Measurements from ENCODE around the gene CHST8. TPM values are rescaled to one million over a fixed set of nuclear protein-coding genes. Genes with fewer than 3 reads are reported as not detected.
"Not testable (repeated sequence)": the region's sequence is repeated elsewhere in the genome, so short reads cannot be mapped to it uniquely, and the experiment has no call there.

The CHST8 gene
- total RNA-seq, 1 donor from 2014 or later = not detected

DNA sequence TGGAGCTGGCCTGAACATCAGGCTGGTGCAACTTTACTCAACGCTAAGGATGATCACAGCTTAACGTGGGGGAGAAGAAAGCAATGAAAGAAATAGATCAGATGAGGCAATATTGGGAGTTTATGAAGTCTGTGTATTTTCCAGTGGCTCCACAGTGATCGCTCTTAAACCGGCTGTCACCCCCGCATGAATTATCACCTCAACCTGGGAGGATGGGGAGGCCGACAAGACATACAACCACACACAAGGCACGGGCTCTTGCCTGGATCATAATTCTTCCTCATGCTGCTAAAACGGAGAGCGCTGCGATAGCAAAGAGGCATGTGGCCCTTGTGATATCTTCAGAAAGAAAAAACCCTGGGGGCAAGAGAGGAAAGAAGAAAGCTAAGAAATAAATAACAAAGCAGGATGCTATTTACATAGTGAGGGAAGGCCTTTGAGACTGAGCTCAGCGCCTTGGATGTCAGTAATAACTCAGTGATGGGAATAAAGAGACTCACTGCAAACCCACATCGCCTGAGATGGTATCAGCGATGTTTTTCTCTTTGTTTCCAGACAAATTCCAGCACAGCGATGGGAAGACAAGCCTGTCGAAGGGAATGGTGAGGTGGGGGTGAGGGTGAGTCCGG, 19.1 kb upstream of the CHST8 start:
- no peak overlapping the region for H3K27ac Mint-ChIP-seq (ENCODE audit: unreplicated experiment)
- H3K27me3 Mint-ChIP-seq (ENCODE audit: low read depth, unreplicated experiment) = peaks cover 18% of the 10 kb centered on the region
- Histone ChIP-seq H3K9ac (ENCODE audit: low read length) (no peak overlapping the region), H3K27me3 (ENCODE audit: insufficient read depth, low read length) (no peaks in the 10 kb centered on the region), H3K4me1 (ENCODE audit: insufficient read depth, low read length) (no peaks in the 10 kb centered on the region), H4K20me1 (ENCODE audit: insufficient read depth, low read length) (no peaks in the 10 kb centered on the region), H3K36me3 (ENCODE audit: insufficient read depth, low read length) (no peaks in the 10 kb centered on the region), H3K4me3 (ENCODE audit: insufficient read depth, low read depth, low read length) (no peak overlapping the region), H3K4me2 (ENCODE audit: low read length) (no peak overlapping the region), H3K9me3 (ENCODE audit: insufficient read depth, low read depth, low read length) (peaks cover 12% of the 10 kb centered on the region), H3K27ac (ENCODE audit: low read depth, low read length) (no peak overlapping the region), H2AFZ (ENCODE audit: low read depth, low read length) (no peak overlapping the region), H3K79me2 (ENCODE audit: insufficient read depth, low read length) (no peaks in the 10 kb centered on the region)
- peaks cover 3% of the 10 kb centered on the region for H3K4me1 Mint-ChIP-seq (ENCODE audit: low read depth, unreplicated experiment)
- TF ChIP-seq EZH2 (IDR thresholded peaks at IDR 0.05; ENCODE audit: insufficient read depth, low read length) = no peak
- TF ChIP-seq CTCF (IDR thresholded peaks at IDR 0.05; ENCODE audit: insufficient read depth, low read depth, low read length) = no peak
- H3K9me3 Mint-ChIP-seq (ENCODE audit: unreplicated experiment) = peaks cover 12% of the 10 kb centered on the region
- FAIRE-seq (no peak), DNase-seq (ENCODE audit: low read depth) (no peak)
- H3K36me3 Mint-ChIP-seq (ENCODE audit: low read depth, unreplicated experiment) = no peaks in the 10 kb centered on the region
- H3K4me3 Mint-ChIP-seq (ENCODE audit: unreplicated experiment) = no peak overlapping the region

DNA sequence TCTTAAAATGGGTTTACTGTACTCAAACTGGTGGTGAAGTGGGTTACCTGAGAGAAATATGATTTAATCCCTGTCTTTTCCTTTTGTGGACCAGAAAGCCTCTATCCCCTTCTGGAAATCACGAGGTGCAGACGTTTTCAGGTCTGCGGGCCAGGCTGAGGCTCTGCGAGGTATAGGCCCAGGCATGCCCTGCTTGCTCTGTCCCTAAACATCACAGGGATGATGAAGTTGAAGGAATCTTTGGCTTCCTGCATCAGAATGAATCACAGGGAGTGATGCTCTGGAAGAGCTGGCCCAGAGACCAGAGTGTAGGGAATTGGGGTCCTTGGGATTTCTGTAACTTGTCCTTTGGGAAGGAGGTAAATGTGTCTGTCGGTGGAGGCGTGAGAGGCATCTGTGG, 18.4 kb upstream of the CHST8 start:
- no peak overlapping the region for H3K9ac ChIP-seq (ENCODE audit: low read length)
- no peak overlapping the region for H3K4me3 Mint-ChIP-seq (ENCODE audit: unreplicated experiment)
- H3K27ac ChIP-seq (ENCODE audit: low read depth, low read length) = no peak overlapping the region
- no peaks in the 10 kb centered on the region for H3K4me1 ChIP-seq (ENCODE audit: insufficient read depth, low read length)
- no peak overlapping the region for H3K27ac Mint-ChIP-seq (ENCODE audit: unreplicated experiment)
- no peak for TF ChIP-seq EZH2 (IDR thresholded peaks at IDR 0.05; ENCODE audit: insufficient read depth, low read length)
- no peak for TF ChIP-seq CTCF (IDR thresholded peaks at IDR 0.05; ENCODE audit: insufficient read depth, low read depth, low read length)
- H3K4me2 ChIP-seq (ENCODE audit: low read length) = no peak overlapping the region
- no peak overlapping the region for H3K4me3 ChIP-seq (ENCODE audit: insufficient read depth, low read depth, low read length)
- H3K27me3 ChIP-seq (ENCODE audit: insufficient read depth, low read length) = no peaks in the 10 kb centered on the region
- no peak overlapping the region for H2AFZ ChIP-seq (ENCODE audit: low read depth, low read length)
- no peaks in the 10 kb centered on the region for H4K20me1 ChIP-seq (ENCODE audit: insufficient read depth, low read length)
- H3K36me3 ChIP-seq (ENCODE audit: insufficient read depth, low read length) = no peaks in the 10 kb centered on the region
- H3K27me3 Mint-ChIP-seq (ENCODE audit: low read depth, unreplicated experiment) = peaks cover 18% of the 10 kb centered on the region
- no peaks in the 10 kb centered on the region for H3K36me3 Mint-ChIP-seq (ENCODE audit: low read depth, unreplicated experiment)
- no peaks in the 10 kb centered on the region for H3K79me2 ChIP-seq (ENCODE audit: insufficient read depth, low read length)
- DNase-seq (ENCODE audit: low read depth) (no peak), FAIRE-seq (no peak)
- peaks cover 12% of the 10 kb centered on the region for H3K9me3 ChIP-seq (ENCODE audit: insufficient read depth, low read depth, low read length)
- peaks cover 3% of the 10 kb centered on the region for H3K4me1 Mint-ChIP-seq (ENCODE audit: low read depth, unreplicated experiment)
- H3K9me3 Mint-ChIP-seq (ENCODE audit: unreplicated experiment) = peaks cover 12% of the 10 kb centered on the region

DNA sequence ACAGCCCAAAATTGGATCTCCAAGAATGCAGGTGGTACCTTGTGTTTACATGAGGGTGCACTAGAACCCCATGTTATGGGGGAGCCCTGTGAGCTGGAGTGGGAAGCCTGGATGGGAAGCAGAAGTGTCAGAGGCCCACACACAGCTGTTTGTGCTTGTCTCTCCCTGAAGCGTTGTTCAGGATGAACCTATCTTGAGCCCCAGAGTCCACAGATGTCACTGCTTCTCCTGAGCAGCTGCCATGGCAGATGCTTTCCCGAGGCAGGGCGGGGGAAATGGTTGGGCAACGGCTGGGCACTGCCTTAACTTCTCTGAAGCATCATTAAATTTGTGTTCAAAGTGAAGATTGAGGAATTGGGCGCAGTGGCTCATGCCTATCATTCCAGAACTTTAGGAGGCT, 17.1 kb upstream of the CHST8 start:
- Mint-ChIP-seq H3K27me3 (ENCODE audit: low read depth, unreplicated experiment) (peaks cover 16% of the 10 kb centered on the region), H3K36me3 (ENCODE audit: low read depth, unreplicated experiment) (no peaks in the 10 kb centered on the region)
- TF ChIP-seq CTCF (IDR thresholded peaks at IDR 0.05; ENCODE audit: insufficient read depth, low read depth, low read length) = no peak
- TF ChIP-seq EZH2 (IDR thresholded peaks at IDR 0.05; ENCODE audit: insufficient read depth, low read length) = no peak

DNA sequence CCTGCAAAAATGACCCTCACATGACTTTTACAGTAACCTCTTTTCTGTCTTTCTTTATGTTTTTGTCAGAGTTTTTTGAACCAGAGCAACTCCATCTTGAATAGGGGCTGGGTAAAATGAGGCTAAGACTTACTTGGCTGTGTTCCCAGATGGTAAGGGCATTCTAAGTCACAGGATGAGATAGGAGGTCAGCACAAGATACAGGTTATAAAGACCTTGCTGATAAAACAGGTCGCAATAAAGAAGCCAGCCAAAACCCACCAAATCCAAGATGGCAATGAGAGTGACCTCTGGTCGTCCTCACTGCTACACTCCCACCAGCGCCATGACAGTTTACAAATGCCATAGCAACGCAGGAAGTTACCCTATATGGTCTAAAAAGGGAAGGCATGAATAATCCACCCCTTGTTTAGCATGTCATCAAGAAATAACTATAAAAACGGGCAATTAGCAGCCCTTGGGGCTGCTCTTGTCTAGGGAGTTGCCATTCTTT, 15.9 kb upstream of the CHST8 start:
- not testable (repeated sequence) for FAIRE-seq; H3K27ac Mint-ChIP-seq (ENCODE audit: unreplicated experiment); H4K20me1 ChIP-seq (ENCODE audit: insufficient read depth, low read length)

More for the DNA sequence above, 17.1 kb upstream of the CHST8 start:
- Histone ChIP-seq H3K9ac (ENCODE audit: low read length) (no peak overlapping the region), H3K36me3 (ENCODE audit: insufficient read depth, low read length) (no peaks in the 10 kb centered on the region), H3K4me2 (ENCODE audit: low read length) (no peak overlapping the region), H4K20me1 (ENCODE audit: insufficient read depth, low read length) (no peaks in the 10 kb centered on the region), H3K79me2 (ENCODE audit: insufficient read depth, low read length) (no peaks in the 10 kb centered on the region), H2AFZ (ENCODE audit: low read depth, low read length) (no peak overlapping the region), H3K4me1 (ENCODE audit: insufficient read depth, low read length) (no peaks in the 10 kb centered on the region), H3K4me3 (ENCODE audit: insufficient read depth, low read depth, low read length) (no peak overlapping the region), H3K27ac (ENCODE audit: low read depth, low read length) (no peak overlapping the region), H3K9me3 (ENCODE audit: insufficient read depth, low read depth, low read length) (peaks cover 12% of the 10 kb centered on the region), H3K27me3 (ENCODE audit: insufficient read depth, low read length) (no peaks in the 10 kb centered on the region)
- peaks cover 3% of the 10 kb centered on the region for H3K4me1 Mint-ChIP-seq (ENCODE audit: low read depth, unreplicated experiment)
- no peak for FAIRE-seq
- no peak overlapping the region for H3K27ac Mint-ChIP-seq (ENCODE audit: unreplicated experiment)
- H3K9me3 Mint-ChIP-seq (ENCODE audit: unreplicated experiment) = peaks cover 14% of the 10 kb centered on the region
- no peak for DNase-seq (ENCODE audit: low read depth)
- no peak overlapping the region for H3K4me3 Mint-ChIP-seq (ENCODE audit: unreplicated experiment)

More for the DNA sequence above, 15.9 kb upstream of the CHST8 start:
- not testable (repeated sequence) for H3K4me1 ChIP-seq (ENCODE audit: insufficient read depth, low read length); H3K4me3 ChIP-seq (ENCODE audit: insufficient read depth, low read depth, low read length); H3K27ac ChIP-seq (ENCODE audit: low read depth, low read length); H2AFZ ChIP-seq (ENCODE audit: low read depth, low read length); DNase-seq (ENCODE audit: low read depth); H3K36me3 Mint-ChIP-seq (ENCODE audit: low read depth, unreplicated experiment); H3K79me2 ChIP-seq (ENCODE audit: insufficient read depth, low read length); H3K4me1 Mint-ChIP-seq (ENCODE audit: low read depth, unreplicated experiment); H3K9ac ChIP-seq (ENCODE audit: low read length); H3K4me2 ChIP-seq (ENCODE audit: low read length); H3K27me3 ChIP-seq (ENCODE audit: insufficient read depth, low read length); H3K4me3 Mint-ChIP-seq (ENCODE audit: unreplicated experiment); H3K36me3 ChIP-seq (ENCODE audit: insufficient read depth, low read length)
- Mint-ChIP-seq H3K27me3 (ENCODE audit: low read depth, unreplicated experiment) (peaks cover 12% of the 10 kb centered on the region), H3K9me3 (ENCODE audit: unreplicated experiment) (peaks cover 20% of the 10 kb centered on the region)
- H3K9me3 ChIP-seq (ENCODE audit: insufficient read depth, low read depth, low read length) = peaks cover 12% of the 10 kb centered on the region
